ENCODE measurements around the gene SPATA16.
"Not testable (repeated sequence)": the region's sequence is repeated elsewhere in the genome, so short reads cannot be mapped to it uniquely, and the experiment has no call there.

Gene SPATA16, protein sequence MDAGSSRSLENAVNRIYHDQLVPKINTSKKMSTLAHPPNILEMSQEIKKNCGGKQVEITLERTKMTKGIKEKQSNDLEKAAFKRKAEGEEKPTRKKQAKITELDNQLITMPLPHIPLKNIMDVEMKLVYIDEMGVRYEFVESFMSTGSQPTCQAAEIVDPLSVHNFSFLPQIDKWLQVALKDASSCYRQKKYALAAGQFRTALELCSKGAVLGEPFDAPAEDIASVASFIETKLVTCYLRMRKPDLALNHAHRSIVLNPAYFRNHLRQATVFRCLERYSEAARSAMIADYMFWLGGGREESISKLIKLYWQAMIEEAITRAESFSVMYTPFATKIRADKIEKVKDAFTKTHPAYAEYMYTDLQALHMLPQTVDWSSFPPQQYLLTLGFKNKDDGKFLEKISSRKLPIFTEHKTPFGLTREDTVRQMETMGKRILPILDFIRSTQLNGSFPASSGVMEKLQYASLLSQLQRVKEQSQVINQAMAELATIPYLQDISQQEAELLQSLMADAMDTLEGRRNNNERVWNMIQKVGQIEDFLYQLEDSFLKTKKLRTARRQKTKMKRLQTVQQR

DNA sequence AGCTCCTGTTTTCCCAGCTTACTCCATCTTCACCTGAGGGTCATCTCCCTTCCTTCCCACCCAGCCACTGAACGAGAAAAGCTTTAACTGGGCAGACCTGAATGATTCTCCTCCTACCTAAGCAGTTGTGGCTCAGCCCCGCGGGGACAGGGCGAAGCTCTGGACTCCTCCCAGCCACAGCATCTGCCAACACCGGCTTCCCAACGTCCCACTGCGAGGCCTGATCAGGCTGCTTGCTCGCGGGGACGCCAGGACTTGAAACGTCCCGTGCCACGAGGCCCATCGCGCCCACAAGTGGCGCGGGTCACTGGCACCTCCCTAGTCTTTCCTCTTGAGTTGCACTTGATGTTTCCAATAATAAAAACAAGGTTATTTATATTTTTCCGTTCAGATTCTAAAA is at the start of gene SPATA16:
SPATA16 (minus strand) TSS at position 250 of the 400 bp plus-strand sequence. CDS start 23,504 bp downstream, outside the sequence.
- DNase-seq = no peak

DNA sequence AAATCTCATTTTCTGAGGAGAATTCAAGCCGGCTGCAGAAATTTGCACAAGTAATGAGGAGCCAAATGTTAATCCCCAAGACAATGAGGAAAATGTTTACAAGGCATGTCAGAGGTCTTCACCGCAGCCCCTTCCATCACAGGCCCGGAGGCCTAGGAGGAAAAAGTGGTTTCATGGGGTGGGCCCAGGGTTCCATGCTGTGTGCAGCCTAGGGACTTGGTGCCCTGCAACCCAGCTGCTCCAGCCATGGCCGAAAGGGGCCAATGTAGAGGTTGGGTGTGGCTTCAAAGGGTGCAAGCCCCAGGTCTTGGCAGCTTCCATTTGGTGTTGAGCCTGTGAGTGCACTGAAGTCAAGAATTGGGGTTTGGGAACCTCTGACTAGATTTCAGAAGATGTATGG is 42.0 kb upstream of the SPATA16 start:
- not testable (repeated sequence) for DNase-seq

DNA sequence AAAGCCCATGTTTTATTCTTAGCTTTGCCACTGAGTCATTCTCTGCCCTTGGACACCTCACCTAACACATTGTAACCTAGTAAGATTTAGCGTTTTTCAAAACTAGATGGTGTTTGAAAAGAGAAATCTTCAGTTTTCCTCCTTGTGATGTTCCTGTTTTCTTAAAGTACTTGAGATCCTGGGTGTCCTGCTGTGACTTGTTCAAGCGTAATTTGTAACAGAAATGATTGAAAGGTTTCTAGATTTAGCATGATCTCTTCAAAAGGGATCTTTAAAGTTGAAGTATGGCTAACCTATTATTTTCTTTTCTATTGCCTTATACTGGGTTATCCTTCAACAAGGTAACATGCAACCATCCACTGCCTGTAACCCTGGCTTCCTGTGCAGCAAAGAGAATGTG is 32.6 kb upstream of the SPATA16 start:
- DNase-seq = no peak

DNA sequence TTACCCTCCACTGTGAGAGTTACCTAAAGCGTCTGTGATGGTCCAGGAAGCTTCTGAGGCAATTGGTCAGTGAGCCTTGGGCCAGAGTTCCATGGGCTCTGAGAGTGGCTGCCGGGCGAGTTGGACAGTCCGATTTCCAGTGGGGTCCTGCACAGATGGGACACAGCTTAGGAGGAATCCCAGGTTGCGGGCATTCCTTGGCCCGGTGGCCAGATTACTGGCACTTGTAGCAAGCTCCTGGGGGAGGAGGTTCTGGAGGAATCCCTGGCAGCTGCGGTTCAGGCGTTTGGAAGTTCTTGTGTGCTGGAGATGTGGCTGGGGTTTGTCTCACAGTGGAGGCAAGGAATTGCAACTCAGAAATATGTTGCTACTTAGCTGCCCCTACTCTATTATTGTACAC is 18.1 kb upstream of the SPATA16 start:
- not testable (repeated sequence) for DNase-seq

DNA sequence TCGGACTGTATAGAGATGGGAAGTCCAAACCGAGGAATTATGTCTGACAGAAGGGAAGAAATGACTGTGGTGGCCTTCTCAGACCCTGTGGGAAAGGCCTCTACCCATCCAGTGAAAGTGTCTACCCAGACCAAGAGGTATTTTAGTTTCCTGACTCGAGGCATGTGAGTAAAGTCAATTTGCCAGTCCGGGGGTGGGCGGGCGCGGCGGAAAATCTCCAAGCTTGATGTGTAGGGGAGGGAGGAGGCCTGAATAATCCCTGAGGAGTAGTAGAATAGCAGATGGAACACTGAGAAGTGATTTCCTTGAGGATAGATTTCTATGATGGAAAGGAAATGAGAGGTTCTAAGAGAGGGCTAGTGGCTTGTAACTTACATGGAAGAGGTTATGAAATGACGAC is 15.5 kb upstream of the SPATA16 start:
- not testable (repeated sequence) for DNase-seq

DNA sequence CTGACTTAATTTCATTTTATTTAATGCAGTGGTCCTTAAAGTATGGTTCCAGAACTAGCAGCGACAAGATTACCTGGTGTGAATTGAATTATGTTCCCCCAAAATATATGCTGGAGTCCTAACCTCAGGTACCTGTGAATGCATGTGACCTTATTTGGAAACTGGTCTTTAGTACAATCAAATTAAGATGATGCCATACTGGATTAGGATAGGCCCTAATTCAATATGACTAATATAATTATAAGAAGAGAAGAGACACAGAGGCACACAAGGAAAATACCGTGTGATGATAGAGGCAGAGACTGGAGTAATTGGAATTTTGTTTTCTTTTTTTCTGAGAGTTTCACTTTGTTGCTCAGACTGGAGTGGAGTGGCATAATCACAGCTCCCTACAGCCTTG is 12.6 kb upstream of the SPATA16 start:
- no peak for DNase-seq

DNA sequence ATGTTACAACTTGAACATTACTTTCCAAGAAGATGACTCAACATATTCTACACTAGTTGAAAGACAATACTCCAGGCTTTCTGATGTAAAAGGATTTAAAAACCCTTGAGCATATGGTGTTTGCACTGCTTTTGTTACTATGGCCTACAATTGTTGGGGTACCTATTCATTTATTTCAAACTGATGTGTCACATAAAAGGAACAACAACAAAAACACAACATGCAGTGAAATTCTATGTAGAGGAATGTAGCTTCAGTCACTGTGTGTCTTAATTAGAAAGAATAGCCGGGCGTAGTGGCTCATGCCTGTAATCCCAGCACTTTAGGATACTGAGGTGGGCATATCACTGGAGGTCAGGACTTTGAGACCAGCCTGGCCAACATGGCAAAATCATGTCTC is 1.6 kb downstream of the SPATA16 start:
- DNase-seq = no peak

DNA sequence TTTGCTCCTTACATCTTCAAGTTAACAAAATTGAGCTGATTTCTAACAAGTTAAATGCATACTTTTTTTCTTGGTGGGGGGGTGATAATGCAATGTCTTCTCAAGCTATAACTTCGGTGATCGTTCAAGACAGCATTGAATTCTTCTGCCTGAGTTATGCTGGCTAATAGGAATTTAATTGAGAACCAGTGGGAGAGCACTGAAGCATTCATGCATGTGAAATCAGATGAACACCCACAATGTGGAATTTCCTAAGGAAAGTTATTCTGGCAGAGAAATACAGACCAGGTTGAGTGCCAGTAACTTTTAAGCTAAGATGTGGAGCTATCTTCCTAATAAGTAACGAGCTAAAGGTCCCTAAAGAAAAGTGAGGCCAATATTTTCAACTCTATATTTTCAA is 3.0 kb downstream of the SPATA16 start:
- no peak for DNase-seq

DNA sequence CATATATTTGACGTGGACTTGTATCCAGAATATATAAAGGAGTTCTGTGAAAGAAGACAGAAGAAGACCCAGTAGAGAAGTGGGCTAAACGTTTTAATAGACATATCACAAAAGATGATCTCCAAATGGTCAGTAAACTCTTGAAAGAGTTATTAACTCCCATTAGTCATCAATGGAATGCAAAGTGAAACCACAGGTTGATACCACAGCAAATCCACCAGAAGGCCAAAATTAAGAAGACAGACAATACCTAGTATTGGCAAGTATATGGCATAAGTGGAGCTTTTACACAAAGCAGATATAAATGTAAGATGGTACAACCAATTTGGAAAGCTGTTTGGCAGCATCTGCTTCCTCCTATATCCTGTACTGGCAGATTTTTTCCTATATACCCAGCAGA is 6.0 kb downstream of the SPATA16 start:
- no peak for DNase-seq

DNA sequence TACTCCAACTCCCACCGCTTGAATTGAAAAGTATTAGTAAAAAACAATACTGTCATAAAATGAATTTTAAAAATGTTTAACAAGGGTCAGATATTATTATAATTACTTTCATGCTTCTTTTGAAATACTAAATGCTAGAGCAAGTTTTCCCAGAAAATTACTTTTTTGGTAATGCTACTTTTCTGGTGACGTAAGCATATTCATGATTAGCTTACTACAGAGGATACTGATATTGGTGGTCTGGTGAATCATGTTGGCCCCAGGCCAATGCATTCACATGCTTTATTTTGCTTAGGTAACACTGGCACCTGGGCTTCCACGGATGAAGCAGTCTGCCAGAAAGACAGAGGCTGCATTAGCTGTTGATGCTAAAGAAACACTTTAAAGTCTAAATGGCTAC is 12.4 kb downstream of the SPATA16 start:
- DNase-seq = no peak

DNA sequence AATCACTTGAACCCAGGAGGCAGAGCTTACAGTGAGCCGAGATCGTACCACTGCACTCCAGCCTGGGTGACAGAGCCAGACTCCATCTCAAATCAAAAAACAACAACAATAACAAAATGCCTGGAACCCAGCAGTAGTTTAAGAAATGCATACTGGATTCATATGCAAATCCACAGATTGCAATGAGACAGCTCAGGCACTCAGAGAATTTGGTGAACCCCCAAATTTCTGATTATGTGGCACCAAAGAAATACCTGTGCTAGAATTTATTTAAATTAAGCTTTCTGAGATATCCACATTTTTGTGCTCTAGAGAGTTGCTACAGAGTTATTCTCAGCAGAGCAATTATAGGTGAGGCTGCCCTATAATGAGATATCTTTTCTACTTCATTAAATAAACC is 29.7 kb downstream of the SPATA16 start:
- no peak for DNase-seq

DNA sequence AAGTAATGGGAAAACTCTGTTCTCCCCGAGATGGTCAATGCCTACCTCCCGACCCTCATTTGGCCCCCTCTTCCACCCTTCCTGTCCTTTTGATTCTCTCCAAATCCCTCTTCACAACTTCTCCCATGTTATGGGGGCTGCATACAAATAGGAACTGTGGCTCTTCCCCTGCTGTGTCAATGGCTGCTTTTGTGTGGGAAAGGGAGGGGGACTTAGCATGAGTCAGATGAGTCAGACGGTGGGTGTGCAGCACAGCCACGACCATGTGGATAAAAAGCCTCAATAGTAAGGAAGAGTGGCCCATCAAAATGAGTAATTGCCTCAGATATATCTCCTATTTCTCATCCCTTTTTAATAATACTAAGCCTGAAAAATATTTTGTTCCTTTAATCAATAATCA is 31.9 kb downstream of the SPATA16 start:
- peak in 3 of 14 donors; percentile 1 to 54 (median 37) for DNase-seq

DNA sequence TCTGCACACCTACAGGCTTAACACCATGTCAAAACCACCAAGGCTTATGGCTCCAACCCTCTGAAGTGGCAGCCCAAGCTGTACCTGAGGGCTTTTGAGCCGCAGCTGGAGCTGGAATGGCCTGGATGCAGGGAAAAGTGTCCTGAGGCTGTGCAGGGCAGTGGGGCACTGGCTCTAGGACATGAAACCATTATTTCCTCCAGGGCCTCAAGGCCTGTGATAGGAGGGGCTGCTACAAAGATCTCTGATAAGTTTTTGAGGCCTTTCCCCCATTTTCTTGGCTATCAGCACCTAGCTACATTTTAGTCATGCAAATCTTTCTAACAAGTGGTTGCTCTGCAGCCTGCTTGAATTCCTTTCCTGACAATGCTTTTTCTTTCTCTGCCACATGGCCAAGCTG is 37.6 kb downstream of the SPATA16 start:
- no peak for DNase-seq

DNA sequence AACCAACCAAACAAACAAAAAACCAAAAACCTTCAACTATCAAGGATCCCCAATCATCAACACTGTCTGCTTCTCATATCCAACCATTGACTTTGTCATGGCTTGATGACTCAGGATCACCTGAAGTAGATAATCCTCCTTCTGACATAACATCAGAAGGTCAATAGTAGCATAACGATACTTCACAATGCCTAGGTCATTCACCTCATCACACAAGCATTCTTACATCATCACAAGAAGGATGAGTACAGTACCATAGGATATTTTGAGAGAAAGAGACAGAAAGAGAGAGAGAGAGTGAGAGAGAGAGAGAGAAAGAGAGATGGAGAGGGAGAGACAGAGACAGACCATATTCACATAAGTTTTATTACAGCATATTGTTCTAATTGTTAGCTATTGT is 42.1 kb downstream of the SPATA16 start:
- DNase-seq = no peak

DNA sequence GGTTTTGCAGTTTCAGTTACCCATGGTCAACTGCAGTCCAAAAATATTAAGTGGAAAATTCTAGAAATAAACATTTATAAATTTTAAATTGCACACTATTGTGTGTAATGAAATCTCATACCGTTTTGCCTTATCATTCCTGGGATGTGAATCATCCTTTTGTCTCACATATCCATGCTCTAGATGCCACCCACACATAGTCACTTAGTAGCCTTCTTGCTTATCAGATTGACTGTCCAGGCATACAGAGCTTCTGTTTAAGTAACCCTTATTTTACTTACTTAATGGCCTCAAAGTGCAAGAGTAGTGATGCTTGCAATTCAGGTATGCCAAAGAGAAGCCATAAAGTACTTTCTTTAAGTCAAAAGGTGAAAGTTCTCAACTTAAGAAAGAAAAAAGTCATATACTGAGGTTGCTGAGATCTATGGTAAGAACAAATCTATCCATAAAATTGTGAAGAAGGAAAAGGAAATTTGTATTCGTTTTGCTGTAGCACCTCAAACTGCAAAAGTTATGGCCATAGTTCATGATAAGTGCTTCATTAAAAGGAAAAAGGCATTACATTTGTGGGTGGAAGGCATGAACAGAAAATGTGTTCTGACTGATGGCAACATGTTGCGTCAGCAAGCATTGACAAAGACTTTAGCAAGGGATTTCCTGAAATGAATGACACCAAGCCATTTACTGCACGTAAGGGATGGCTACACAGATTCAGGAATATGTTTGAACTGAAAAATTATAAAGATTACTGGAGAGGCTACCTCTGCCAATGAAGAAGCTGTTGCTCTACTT is 43.8 kb downstream of the SPATA16 start:
- no peak for DNase-seq

DNA sequence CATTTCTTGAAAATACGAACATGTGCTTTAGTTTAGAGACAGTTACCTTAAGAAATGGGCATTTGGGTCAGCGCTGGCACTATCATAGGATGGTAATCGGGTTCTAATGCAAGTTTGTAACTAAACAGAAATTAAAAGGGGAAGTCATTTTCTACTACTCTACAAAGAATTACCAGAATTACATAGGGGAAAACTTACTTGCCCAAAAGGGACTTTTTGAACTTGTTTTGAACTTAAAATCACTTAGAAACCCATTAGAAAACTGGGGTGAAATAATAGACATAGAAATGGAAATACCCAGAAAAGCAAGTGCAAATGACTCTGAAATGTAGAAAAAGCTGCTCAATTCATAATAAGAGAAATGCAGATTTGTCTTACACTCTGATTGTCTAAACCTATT is 44.9 kb downstream of the SPATA16 start:
- no peak for DNase-seq

DNA sequence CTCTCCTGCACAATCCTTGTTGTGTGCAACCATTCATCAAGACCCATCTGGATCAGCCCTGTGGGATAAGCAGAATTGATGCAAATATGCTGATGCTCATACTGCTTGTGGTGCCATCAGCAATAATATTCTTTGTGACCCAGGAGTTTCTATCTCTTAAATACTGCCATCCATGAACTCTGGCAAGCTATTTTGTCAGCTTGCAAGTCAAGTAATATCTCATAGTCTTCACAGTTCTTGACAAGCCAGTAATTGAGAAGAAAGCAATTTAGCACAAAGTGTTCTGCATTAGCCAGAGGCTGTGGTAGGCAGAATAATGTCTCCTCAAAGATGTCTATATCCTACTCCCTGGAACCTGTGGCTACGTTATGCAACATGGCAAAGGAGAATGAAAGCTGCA is 49.0 kb downstream of the SPATA16 start:
- no peak for DNase-seq

DNA sequence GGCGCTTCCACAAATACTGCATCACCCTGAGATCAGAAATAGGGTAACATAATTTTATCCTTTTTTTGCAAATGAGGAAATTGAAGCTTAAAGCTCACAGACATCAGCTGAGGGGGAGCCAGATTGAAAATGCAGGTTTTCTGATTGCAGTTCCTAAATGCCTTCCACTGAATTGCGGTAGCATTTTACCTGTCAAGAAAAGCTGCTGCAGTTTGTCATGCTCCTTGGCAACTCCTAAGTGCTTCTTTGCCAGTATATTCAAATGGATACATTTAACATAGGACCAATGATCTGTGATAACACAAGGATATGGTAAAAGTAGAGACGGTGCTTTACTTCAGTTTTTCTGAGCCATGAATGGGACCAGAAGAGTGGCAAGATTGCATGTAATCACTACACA is 50.5 kb downstream of the SPATA16 start:
- DNase-seq = no peak

DNA sequence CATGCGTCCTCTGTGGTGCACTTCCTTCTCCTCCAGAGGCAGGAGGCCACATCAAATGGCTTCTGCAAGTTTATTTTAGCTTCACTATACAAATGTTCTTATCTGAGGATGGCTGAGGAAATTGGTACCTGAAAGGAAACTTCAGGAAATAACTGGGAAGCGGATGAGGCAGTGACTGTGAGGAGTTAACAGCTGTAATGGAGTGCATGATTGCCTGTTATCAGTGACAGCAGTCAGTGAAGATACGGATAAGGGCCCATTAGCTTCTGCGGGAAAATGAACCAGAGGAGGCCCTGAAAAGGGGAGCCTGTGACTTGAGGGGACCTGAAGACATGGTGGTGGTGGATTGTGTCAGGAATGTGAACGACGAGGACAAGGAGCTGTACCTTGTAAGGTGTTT is 51.8 kb downstream of the SPATA16 start:
- no peak for DNase-seq

DNA sequence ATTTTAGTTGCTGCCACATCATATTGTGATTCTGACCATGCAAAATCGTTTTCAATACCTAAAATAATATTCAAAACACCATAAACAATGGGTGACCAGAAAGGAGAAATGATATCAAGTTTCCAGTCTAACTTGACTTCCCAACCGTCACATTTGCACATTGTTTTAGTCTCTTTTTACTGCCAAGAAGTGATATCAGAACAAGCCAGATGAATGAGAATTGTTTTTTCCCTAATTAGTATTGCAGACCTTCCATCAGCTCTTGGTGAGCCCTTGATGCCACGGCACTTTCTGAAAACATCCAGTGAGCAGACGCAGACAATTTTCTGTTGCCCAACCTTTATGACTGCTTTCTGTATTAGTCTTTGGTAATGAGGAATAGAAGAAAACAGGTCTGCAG is 62.5 kb downstream of the SPATA16 start:
- peak in 2 of 14 donors; percentile 1 to 5 for DNase-seq

DNA sequence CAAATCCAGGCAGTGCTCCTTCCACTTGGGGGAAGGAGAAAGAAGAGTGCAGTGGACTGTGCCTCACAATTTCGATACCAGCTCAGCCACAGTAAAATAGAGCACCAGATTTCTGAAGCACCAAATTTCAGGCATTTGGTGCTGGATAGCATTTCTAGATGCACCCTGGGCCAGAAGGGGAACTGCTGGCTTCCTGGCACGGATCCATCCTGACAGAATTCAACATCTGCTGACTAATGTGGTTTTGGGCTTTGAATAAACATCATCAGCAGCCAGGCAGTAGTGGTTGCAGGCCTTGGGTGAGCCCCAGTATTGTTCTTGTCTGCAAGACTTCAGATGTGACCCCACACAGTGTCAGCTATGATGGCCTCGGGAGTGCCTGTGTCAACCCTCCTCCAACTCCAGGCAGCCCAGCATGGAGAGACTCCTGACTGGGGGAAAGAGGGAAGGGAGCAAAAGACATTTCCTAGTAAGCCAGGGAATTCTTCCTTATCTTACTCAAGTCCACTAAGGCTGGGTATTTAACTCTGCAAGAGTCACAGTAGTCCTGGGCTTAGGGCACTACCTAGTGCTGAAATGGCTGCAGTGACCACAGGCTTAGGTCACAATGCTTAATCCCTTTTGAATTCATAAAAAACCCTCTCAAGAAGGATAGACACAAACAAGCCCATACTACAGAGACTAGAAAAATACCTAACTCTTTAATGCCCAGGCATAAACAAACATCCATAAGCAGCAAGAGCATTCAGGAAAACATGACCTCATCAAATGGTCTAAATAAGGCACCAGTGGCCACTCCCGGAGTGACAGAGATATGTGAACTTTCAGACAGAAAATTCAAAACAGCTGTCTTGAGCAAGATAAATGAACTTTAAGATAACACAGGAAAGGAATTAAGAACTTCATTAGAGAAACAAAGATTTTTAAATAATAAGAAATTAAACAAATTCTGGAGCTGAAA is 74.7 kb downstream of the SPATA16 start:
- no peak for DNase-seq

DNA sequence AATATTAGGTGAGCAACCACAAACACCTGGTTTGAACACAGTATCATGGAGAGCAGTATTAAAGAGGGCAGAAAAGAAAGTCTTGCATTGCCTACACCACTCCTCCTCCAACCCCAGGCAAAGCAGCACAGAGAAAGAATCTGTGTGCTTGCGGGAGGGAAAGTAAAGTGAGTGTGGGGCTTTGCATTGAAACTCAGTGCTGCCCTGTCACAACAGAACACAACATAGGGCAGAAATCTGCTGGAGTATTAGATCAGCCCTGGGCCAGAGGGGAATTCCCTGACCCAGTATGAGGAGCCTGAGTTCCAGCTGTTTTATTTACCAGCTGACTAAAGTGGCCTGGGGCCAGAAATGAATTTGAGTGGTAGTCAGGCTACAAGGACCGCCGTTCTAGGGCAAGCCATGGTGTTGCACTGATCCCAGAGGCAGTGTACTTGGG is 75.5 kb downstream of the SPATA16 start:
- DNase-seq = no peak

Data from C1 segment of cervical spinal cord (tissue), 14 donors.